Stimulated activated CD4-positive, alpha-beta T cell treated with anti-CD3 and anti-CD28 coated beads, Interleukin-4, amount 100 ng/mL, for 48 hours (primary cell): ENCODE results near the gene ASIC2.

Experiments
- DNase-seq, 2 donors: peaks; one replicate each; pipeline ENCODE4 v3.0.0-alpha.2; 2020; ENCODE audit warnings: low read depth in 2 of 2

Gene ASIC2

GRCh38 chr17:33113991-33114370, 179.1 kb downstream of the ASIC2 start:
- DNase-seq, result no peak

- DNase-seq, result no peak
These were observed 179.7 kb downstream of the ASIC2 start for GRCh38 chr17:33113276-33113990.

- DNase-seq, result no peak
These were observed 180.3 kb downstream of the ASIC2 start for GRCh38 chr17:33112763-33113162.

GRCh38 chr17:33109336-33110072, 183.6 kb downstream of the ASIC2 start:
- no peak for DNase-seq

- no peak for DNase-seq
These were observed 186.4 kb downstream of the ASIC2 start for GRCh38 chr17:33106525-33107165.

- no peak for DNase-seq
These were observed 187.2 kb downstream of the ASIC2 start for GRCh38 chr17:33105911-33106310.

- DNase-seq, result no peak
These were observed 193.2 kb downstream of the ASIC2 start for GRCh38 chr17:33099906-33100305.

GRCh38 chr17:33099252-33099651, 193.8 kb downstream of the ASIC2 start:
- DNase-seq, result no peak

- DNase-seq, result no peak
These were observed 195.7 kb downstream of the ASIC2 start for GRCh38 chr17:33097411-33097810.

GRCh38 chr17:33096161-33096560, 196.9 kb downstream of the ASIC2 start:
- no peak for DNase-seq

GRCh38 chr17:33091271-33091670, 201.8 kb downstream of the ASIC2 start:
- no peak for DNase-seq

- DNase-seq, result no peak
These were observed 202.3 kb downstream of the ASIC2 start for GRCh38 chr17:33090806-33091205.

GRCh38 chr17:33086878-33087277, 206.2 kb downstream of the ASIC2 start:
- DNase-seq, result no peak

GRCh38 chr17:33086041-33086440, 207.1 kb downstream of the ASIC2 start:
- no peak for DNase-seq

- no peak for DNase-seq
These were observed 207.8 kb downstream of the ASIC2 start for GRCh38 chr17:33085256-33085655.

- no peak for DNase-seq
These were observed 208.3 kb downstream of the ASIC2 start for GRCh38 chr17:33084755-33085154.

GRCh38 chr17:33082529-33083173, 210.4 kb downstream of the ASIC2 start:
- no peak for DNase-seq

- no peak for DNase-seq
These were observed 213.0 kb downstream of the ASIC2 start for GRCh38 chr17:33080091-33080490.

- no peak for DNase-seq
These were observed 213.9 kb downstream of the ASIC2 start for GRCh38 chr17:33079201-33079600.

GRCh38 chr17:33076979-33077378, 216.1 kb downstream of the ASIC2 start:
- no peak for DNase-seq

GRCh38 chr17:33073416-33073815, 219.7 kb downstream of the ASIC2 start:
- no peak for DNase-seq

GRCh38 chr17:33072421-33073161, 220.5 kb downstream of the ASIC2 start:
- no peak for DNase-seq
